ENCODE data around the gene ALX1. TPM values are rescaled to one million over a fixed set of nuclear protein-coding genes. Genes with fewer than 3 reads are reported as not detected.

The ALX1 gene
- total RNA-seq, 1 experiment from 2014 or later, result not detected

- Histone ChIP-seq H3K27ac (ENCODE audit: low read length) (no peak overlapping the region), H3K4me2 (ENCODE audit: low read length) (no peak overlapping the region), H3K79me2 (ENCODE audit: low read length) (no peaks in the 10 kb centered on the region), H4K20me1 (ENCODE audit: low read length) (no peaks in the 10 kb centered on the region), H3K36me3 (ENCODE audit: low read depth, low read length) (no peaks in the 10 kb centered on the region), H3K4me1 (ENCODE audit: insufficient read depth, low read length) (no peaks in the 10 kb centered on the region), H3K27me3 (ENCODE audit: low read length) (peaks cover 21% of the 10 kb centered on the region; the same call in 1 of the 2 replicates), H3K9me2 (replicated peaks; ENCODE audit: low read length) (no peaks in the 10 kb centered on the region), H2AFZ (ENCODE audit: low read length) (no peak overlapping the region), H3K9ac (ENCODE audit: low read length) (no peak overlapping the region), H3F3A (ENCODE audit: low read length, unreplicated experiment) (no peaks in the 10 kb centered on the region), H3K4me3 (ENCODE audit: low read length) (no peak overlapping the region), H3K9me3 (ENCODE audit: low read length) (no peaks in the 10 kb centered on the region)
- ChIA-PET CTCF (no interaction called here), POLR2A (ENCODE audit: unreplicated experiment) (no interaction called here)
- intact Hi-C loops (cut with micrococcal nuclease), result no loop called here
- no TSS peak for BruUV-seq (replicated peaks)
- TF ChIP-seq EZH2phosphoT487 (IDR thresholded peaks at IDR 0.05; ENCODE audit: borderline replicate concordance, low read length) (no peak), CTCF (conservative IDR thresholded peaks at IDR 0.05; ENCODE audit: low read depth, low read length) (no peak), EZH2 (IDR thresholded peaks at IDR 0.05; ENCODE audit: low read length, unreplicated experiment) (no peak)
- ATAC-seq (no peak), DNase-seq (no peak)
Measured at GRCh38 chr12:85299053-85299452, 19.0 kb downstream of the ALX1 start.

GRCh38 chr12:85301051-85301450 is 21.0 kb downstream of the ALX1 start:
- no peak for TF ChIP-seq EZH2 (IDR thresholded peaks at IDR 0.05; ENCODE audit: low read length, unreplicated experiment)
- no peak for TF ChIP-seq CTCF (conservative IDR thresholded peaks at IDR 0.05; ENCODE audit: low read depth, low read length)
- no peak for TF ChIP-seq EZH2phosphoT487 (IDR thresholded peaks at IDR 0.05; ENCODE audit: borderline replicate concordance, low read length)
- H4K20me1 ChIP-seq (ENCODE audit: low read length), result no peaks in the 10 kb centered on the region
- no peaks in the 10 kb centered on the region for H3K4me1 ChIP-seq (ENCODE audit: insufficient read depth, low read length)
- H3K79me2 ChIP-seq (ENCODE audit: low read length), result no peaks in the 10 kb centered on the region
- no peak overlapping the region for H3K4me2 ChIP-seq (ENCODE audit: low read length)
- H3K9me3 ChIP-seq (ENCODE audit: low read length), result no peaks in the 10 kb centered on the region
- H3K27me3 ChIP-seq (ENCODE audit: low read length), result peaks cover 21% of the 10 kb centered on the region; the same call in 1 of the 2 replicates
- H3K27ac ChIP-seq (ENCODE audit: low read length), result no peak overlapping the region
- ATAC-seq (no peak), DNase-seq (no peak)
- POLR2A ChIA-PET (ENCODE audit: unreplicated experiment), result no interaction called here
- intact Hi-C loops (cut with micrococcal nuclease), result loop anchor here (5.0 kb wide), 1 partner anchor 146 kb away; no protein-coding TSS in a partner anchor
- no peaks in the 10 kb centered on the region for H3K9me2 ChIP-seq (replicated peaks; ENCODE audit: low read length)
- H3K36me3 ChIP-seq (ENCODE audit: low read depth, low read length), result no peaks in the 10 kb centered on the region
- H3F3A ChIP-seq (ENCODE audit: low read length, unreplicated experiment), result no peaks in the 10 kb centered on the region
- no TSS peak for BruUV-seq (replicated peaks)
- no peak overlapping the region for H3K4me3 ChIP-seq (ENCODE audit: low read length)
- no peak overlapping the region for H3K9ac ChIP-seq (ENCODE audit: low read length)
- CTCF ChIA-PET, result no interaction called here
- H2AFZ ChIP-seq (ENCODE audit: low read length), result no peak overlapping the region

GRCh38 chr12:85308374-85308773 is 28.4 kb downstream of the ALX1 start:
- H3K9me3 ChIP-seq (ENCODE audit: low read length), result no peaks in the 10 kb centered on the region
- ChIA-PET CTCF (interaction anchor here (1.7 kb wide), 1 partner anchor 49 kb away, joined by 3 read pairs; no protein-coding TSS in a partner anchor), POLR2A (ENCODE audit: unreplicated experiment) (no interaction called here)
- DNase-seq (no peak), ATAC-seq (no peak)
- no peaks in the 10 kb centered on the region for H3K36me3 ChIP-seq (ENCODE audit: low read depth, low read length)
- no peaks in the 10 kb centered on the region for H3K79me2 ChIP-seq (ENCODE audit: low read length)
- BruUV-seq (replicated peaks), result no TSS peak
- H3F3A ChIP-seq (ENCODE audit: low read length, unreplicated experiment), result no peaks in the 10 kb centered on the region
- no peak overlapping the region for H2AFZ ChIP-seq (ENCODE audit: low read length)
- peaks cover 17% of the 10 kb centered on the region for H3K27me3 ChIP-seq (ENCODE audit: low read length)
- H3K9me2 ChIP-seq (replicated peaks; ENCODE audit: low read length), result no peaks in the 10 kb centered on the region
- no peaks in the 10 kb centered on the region for H4K20me1 ChIP-seq (ENCODE audit: low read length)
- H3K4me1 ChIP-seq (ENCODE audit: insufficient read depth, low read length), result no peaks in the 10 kb centered on the region
- intact Hi-C loops (cut with micrococcal nuclease), result loop anchor here (5.0 kb wide), 1 partner anchor 231 kb away; no protein-coding TSS in a partner anchor
- H3K9ac ChIP-seq (ENCODE audit: low read length), result no peak overlapping the region
- no peak overlapping the region for H3K4me2 ChIP-seq (ENCODE audit: low read length)
- H3K27ac ChIP-seq (ENCODE audit: low read length), result no peak overlapping the region
- TF ChIP-seq EZH2 (IDR thresholded peaks at IDR 0.05; ENCODE audit: low read length, unreplicated experiment) (no peak), EZH2phosphoT487 (IDR thresholded peaks at IDR 0.05; ENCODE audit: borderline replicate concordance, low read length) (no peak), CTCF (conservative IDR thresholded peaks at IDR 0.05; ENCODE audit: low read depth, low read length) (no peak)
- no peak overlapping the region for H3K4me3 ChIP-seq (ENCODE audit: low read length)
